Activated CD4-positive, alpha-beta T cell treated with anti-CD3 and anti-CD28 coated beads, Interleukin-2, amount 10 ng/mL, durations not matched to agents 7 days and 5 days (primary cell): ENCODE measurements around the gene RAB28. TPM values are rescaled to one million over a fixed set of nuclear protein-coding genes. Genes with fewer than 3 reads are reported as not detected.
"Not testable (repeated sequence)": the region's sequence is repeated elsewhere in the genome, so short reads cannot be mapped to it uniquely, and the experiment has no call there.

Experiments
- CTCF ChIA-PET: fragments of 350-600 bp; sonication (Branson Sonifier 250); formaldehyde crosslinking; loops from one replicate; lab custom pipeline; 2021; ENCODE audit warnings: antibody characterized with exemption; lab: Charles Lee
- POLR2A ChIA-PET: fragments of 350-600 bp; sonication (Branson Sonifier 250); formaldehyde crosslinking; loops from one replicate; lab custom pipeline; 2021; ENCODE audit warnings: antibody characterized with exemption; lab: Charles Lee
- DNase-seq: peaks from one replicate; pipeline ENCODE4 v3.0.0-alpha.2; 2020
- H3K27ac Mint-ChIP-seq: one replicate; pipeline ENCODE4 v1.8.0; 2021; ENCODE audit warnings: mild to moderate bottlenecking, moderate library complexity, mixed read lengths
- H3K27me3 Mint-ChIP-seq: one replicate; pipeline ENCODE4 v1.8.0; 2021; ENCODE audit warnings: mixed read lengths
- H3K36me3 Mint-ChIP-seq: one replicate; pipeline ENCODE4 v1.8.0; 2021; ENCODE audit warnings: low read depth, mixed read lengths
- H3K4me1 Mint-ChIP-seq: one replicate; pipeline ENCODE4 v1.8.0; 2021; ENCODE audit warnings: mixed read lengths
- H3K4me3 Mint-ChIP-seq: one replicate; pipeline ENCODE4 v1.8.0; 2021; ENCODE audit warnings: mild to moderate bottlenecking, moderate library complexity, mixed read lengths
- H3K9me3 Mint-ChIP-seq: one replicate; pipeline ENCODE4 v1.8.0; 2021; ENCODE audit warnings: mixed read lengths
- total RNA-seq, 2 experiments: library from RNA; stranded (reverse); gene quantifications; one replicate each; pipeline ENCODE4 v1.2.3, GENCODE V29; 2021

The RAB28 gene
- total RNA-seq, 2 experiments from 2014 or later: 14.6 to 17.3 TPM

DNA sequence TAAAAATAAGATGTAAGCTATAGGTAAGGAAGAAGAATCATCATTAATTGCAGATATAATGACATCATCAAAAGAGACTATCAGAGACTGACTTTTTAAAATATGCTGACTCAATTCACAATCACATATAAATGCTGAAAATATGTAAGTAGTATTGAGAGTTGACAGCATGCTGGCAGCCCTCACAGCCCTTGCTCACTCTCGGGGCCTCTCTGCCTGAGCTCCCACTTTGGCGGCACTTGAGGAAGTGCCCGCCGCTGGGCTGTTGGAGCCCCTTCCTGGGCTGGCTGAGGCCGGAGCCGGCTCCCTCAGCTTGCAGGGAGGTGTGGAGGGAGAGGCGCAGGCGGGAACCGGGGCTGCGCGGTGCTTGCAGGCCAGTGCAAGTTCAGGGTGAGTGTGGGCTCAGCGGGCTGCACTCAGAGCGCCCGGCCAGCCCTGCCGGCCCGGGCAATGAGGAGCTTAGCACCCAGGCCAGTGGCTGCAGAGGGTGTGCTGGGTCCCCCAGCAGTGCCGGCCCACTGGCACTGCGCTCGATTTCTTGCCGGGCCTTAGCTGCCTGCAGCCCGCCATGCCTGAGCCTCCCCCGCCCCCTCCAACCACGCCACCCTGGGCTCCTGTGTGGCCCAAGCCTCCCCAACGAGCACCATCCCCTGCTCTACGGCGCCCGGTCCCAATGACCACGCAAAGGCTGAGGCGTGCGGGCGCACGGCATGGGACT lies 68.9 kb downstream of the RAB28 start:
- POLR2A ChIA-PET: no interaction called here
- H3K4me3 Mint-ChIP-seq: no peak overlapping the region
- no peaks in the 10 kb centered on the region for H3K27me3 Mint-ChIP-seq
- DNase-seq: no peak
- H3K4me1 Mint-ChIP-seq: no peaks in the 10 kb centered on the region
- CTCF ChIA-PET: no interaction called here
- H3K9me3 Mint-ChIP-seq: peaks cover 2% of the 10 kb centered on the region
- H3K27ac Mint-ChIP-seq: no peak overlapping the region
- H3K36me3 Mint-ChIP-seq: peaks cover 11% of the 10 kb centered on the region

GRCh38 chr4:13413729-13414437 lies 70.3 kb downstream of the RAB28 start:
- Mint-ChIP-seq H3K27me3 (no peaks in the 10 kb centered on the region), H3K4me3 (no peak overlapping the region), H3K9me3 (no peaks in the 10 kb centered on the region), H3K4me1 (no peaks in the 10 kb centered on the region), H3K27ac (no peak overlapping the region), H3K36me3 (peaks cover 6% of the 10 kb centered on the region)
- CTCF ChIA-PET: interaction anchor here (0.7 kb wide), 1 partner anchor 1129 kb away, joined by 3 read pairs; no protein-coding TSS in a partner anchor
- DNase-seq: no peak
- POLR2A ChIA-PET: no interaction called here

GRCh38 chr4:13411942-13412341 lies 72.2 kb downstream of the RAB28 start:
- Mint-ChIP-seq H3K27ac (no peak overlapping the region), H3K4me1 (no peaks in the 10 kb centered on the region)

GRCh38 chr4:13409324-13409723 lies 74.8 kb downstream of the RAB28 start:
- no peaks in the 10 kb centered on the region for H3K4me1 Mint-ChIP-seq
- H3K9me3 Mint-ChIP-seq: peaks cover 14% of the 10 kb centered on the region
- no peak overlapping the region for H3K4me3 Mint-ChIP-seq
- POLR2A ChIA-PET: no interaction called here
- no peak for DNase-seq
- peaks cover 3% of the 10 kb centered on the region for H3K36me3 Mint-ChIP-seq
- H3K27me3 Mint-ChIP-seq: no peaks in the 10 kb centered on the region
- CTCF ChIA-PET: no interaction called here
- no peak overlapping the region for H3K27ac Mint-ChIP-seq

More at GRCh38 chr4:13411942-13412341, 72.2 kb downstream of the RAB28 start:
- ChIA-PET CTCF (no interaction called here), POLR2A (no interaction called here)
- no peak overlapping the region for H3K4me3 Mint-ChIP-seq
- H3K27me3 Mint-ChIP-seq: no peaks in the 10 kb centered on the region
- DNase-seq: no peak
- peaks cover 6% of the 10 kb centered on the region for H3K36me3 Mint-ChIP-seq
- H3K9me3 Mint-ChIP-seq: peaks cover 7% of the 10 kb centered on the region

GRCh38 chr4:13406156-13406555 lies 78.0 kb downstream of the RAB28 start:
- H3K27me3 Mint-ChIP-seq, POLR2A ChIA-PET, H3K4me3 Mint-ChIP-seq, H3K4me1 Mint-ChIP-seq, H3K27ac Mint-ChIP-seq, CTCF ChIA-PET, DNase-seq, H3K36me3 Mint-ChIP-seq: not testable (repeated sequence)
- peaks cover 14% of the 10 kb centered on the region for H3K9me3 Mint-ChIP-seq

DNA sequence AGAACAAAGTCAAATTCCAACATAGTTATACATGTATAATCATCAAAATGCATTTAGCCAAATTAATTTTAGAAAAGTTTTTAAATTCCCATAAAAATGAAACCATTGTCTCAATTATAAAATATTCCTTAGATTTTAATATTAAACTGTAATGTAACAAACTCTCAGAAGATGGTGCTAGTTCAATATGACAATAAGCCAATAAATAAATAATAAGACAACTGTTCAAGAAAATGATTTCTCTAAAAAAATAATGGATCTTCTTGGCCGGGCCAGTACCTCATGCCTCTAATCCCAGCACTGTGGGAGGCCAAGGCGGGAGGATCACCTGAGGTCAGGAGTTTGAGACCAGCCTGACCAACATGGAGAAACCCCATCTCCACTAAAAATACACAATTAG lies 80.3 kb downstream of the RAB28 start:
- H3K27me3 Mint-ChIP-seq: no peaks in the 10 kb centered on the region
- H3K36me3 Mint-ChIP-seq: peaks cover 3% of the 10 kb centered on the region
- ChIA-PET POLR2A (no interaction called here), CTCF (no interaction called here)
- H3K9me3 Mint-ChIP-seq: peaks cover 14% of the 10 kb centered on the region
- no peaks in the 10 kb centered on the region for H3K4me1 Mint-ChIP-seq
- no peak for DNase-seq
- H3K27ac Mint-ChIP-seq: no peak overlapping the region
- H3K4me3 Mint-ChIP-seq: no peak overlapping the region

- Mint-ChIP-seq H3K27ac (no peak overlapping the region), H3K9me3 (peaks cover 14% of the 10 kb centered on the region), H3K4me3 (no peak overlapping the region), H3K27me3 (no peaks in the 10 kb centered on the region), H3K4me1 (no peaks in the 10 kb centered on the region), H3K36me3 (peaks cover 3% of the 10 kb centered on the region)
- DNase-seq: no peak
- POLR2A ChIA-PET: no interaction called here
- CTCF ChIA-PET: no interaction called here
These were observed 80.8 kb downstream of the RAB28 start for GRCh38 chr4:13403326-13403725.

DNA sequence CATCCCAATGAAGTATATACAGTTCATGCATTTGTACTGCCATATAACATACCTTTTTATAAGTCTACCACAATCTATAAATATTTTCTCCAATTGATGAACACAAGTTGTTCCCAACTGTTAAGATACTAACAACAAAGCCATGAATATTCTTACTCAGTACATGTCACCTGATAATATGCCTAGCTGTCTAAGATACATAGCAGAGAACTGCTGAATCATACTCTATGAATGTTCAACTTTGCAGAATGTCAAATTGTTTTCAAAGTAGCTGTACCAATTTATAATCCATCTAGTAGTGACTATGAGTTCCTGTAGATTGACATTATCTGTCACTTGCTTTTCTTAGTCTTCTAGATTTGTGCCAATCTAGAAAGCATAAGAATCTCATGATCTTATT lies 84.9 kb downstream of the RAB28 start:
- no peaks in the 10 kb centered on the region for H3K27me3 Mint-ChIP-seq
- ChIA-PET CTCF (no interaction called here), POLR2A (no interaction called here)
- H3K9me3 Mint-ChIP-seq: no peaks in the 10 kb centered on the region
- no peaks in the 10 kb centered on the region for H3K4me1 Mint-ChIP-seq
- H3K4me3 Mint-ChIP-seq: no peak overlapping the region
- no peak for DNase-seq
- H3K36me3 Mint-ChIP-seq: no peaks in the 10 kb centered on the region
- no peak overlapping the region for H3K27ac Mint-ChIP-seq

DNA sequence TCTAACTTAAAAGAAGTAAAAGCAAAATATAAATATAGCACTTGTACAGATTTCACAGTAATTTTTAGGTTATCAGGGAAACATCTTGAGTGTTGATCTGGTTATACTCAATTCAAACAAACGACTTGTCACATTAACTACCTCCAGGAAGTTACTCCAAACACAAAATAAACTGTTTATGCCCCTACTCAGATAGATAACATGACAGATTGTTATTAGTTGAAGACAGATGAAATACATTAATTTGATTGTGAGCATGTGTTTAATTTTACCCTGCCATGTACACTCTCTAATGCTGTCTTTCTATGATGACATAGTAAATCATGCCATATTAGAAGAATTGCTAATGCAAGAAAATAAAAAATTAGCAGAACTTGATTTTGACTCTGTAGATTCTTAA lies 88.0 kb downstream of the RAB28 start:
- H3K4me3 Mint-ChIP-seq: no peak overlapping the region
- H3K27ac Mint-ChIP-seq: no peak overlapping the region
- ChIA-PET CTCF (no interaction called here), POLR2A (no interaction called here)
- H3K9me3 Mint-ChIP-seq: peaks cover 2% of the 10 kb centered on the region
- peaks cover 1% of the 10 kb centered on the region for H3K36me3 Mint-ChIP-seq
- no peaks in the 10 kb centered on the region for H3K4me1 Mint-ChIP-seq
- DNase-seq: no peak
- no peaks in the 10 kb centered on the region for H3K27me3 Mint-ChIP-seq

GRCh38 chr4:13389901-13390300 lies 94.2 kb downstream of the RAB28 start:
- H3K27ac Mint-ChIP-seq, H3K27me3 Mint-ChIP-seq, H3K36me3 Mint-ChIP-seq, H3K4me1 Mint-ChIP-seq, CTCF ChIA-PET, H3K4me3 Mint-ChIP-seq, POLR2A ChIA-PET, DNase-seq: not testable (repeated sequence)
- peaks cover 15% of the 10 kb centered on the region for H3K9me3 Mint-ChIP-seq

DNA sequence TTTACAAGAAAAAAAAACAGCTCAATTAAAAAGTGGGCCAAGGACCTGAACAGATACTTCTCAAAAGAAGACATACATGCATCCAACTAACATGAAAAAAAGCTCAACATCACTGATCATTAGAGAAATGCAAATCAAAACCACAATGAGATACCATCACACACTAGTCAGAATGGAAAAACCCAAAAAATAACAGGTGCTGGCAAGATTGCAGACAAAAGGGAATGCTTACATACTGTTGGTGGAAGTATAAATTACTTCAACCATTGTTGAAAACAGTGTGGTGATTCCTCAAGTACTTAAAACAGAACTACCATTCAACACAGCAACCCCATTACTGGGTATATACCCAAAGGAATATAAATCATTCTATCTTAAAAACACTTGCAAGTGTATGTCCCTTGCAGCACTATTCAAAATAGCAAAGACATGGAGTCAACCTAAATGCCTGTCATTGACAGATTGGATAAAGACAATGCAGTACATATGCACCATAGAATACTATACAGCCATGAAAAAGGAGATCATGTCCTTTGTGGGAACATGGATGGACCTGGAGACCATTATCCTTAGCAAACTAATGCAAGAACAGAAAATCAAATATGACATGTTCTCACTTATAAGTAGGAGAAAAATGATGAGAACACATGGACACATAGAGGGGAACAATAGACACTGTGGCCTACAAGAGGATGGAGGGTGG lies 97.6 kb downstream of the RAB28 start:
- H3K4me1 Mint-ChIP-seq: peaks cover 7% of the 10 kb centered on the region
- POLR2A ChIA-PET: no interaction called here
- no peaks in the 10 kb centered on the region for H3K27me3 Mint-ChIP-seq
- DNase-seq: no peak
- H3K9me3 Mint-ChIP-seq: peaks cover 14% of the 10 kb centered on the region
- H3K36me3 Mint-ChIP-seq: peaks cover 9% of the 10 kb centered on the region
- no peak overlapping the region for H3K4me3 Mint-ChIP-seq
- CTCF ChIA-PET: no interaction called here
- H3K27ac Mint-ChIP-seq: no peak overlapping the region

- Mint-ChIP-seq H3K9me3 (peaks cover 12% of the 10 kb centered on the region), H3K4me3 (no peak overlapping the region), H3K27ac (no peak overlapping the region), H3K4me1 (peaks cover 7% of the 10 kb centered on the region), H3K27me3 (no peaks in the 10 kb centered on the region), H3K36me3 (peaks cover 8% of the 10 kb centered on the region)
- CTCF ChIA-PET: interaction anchor here (0.6 kb wide), 1 partner anchor 9 kb away, joined by 3 read pairs; no protein-coding TSS in a partner anchor
- no peak for DNase-seq
- POLR2A ChIA-PET: no interaction called here
These were observed 100.1 kb downstream of the RAB28 start for GRCh38 chr4:13384055-13384454.
